ENCODE results near the gene INTS13.
"Not testable (repeated sequence)": the region's sequence is repeated elsewhere in the genome, so short reads cannot be mapped to it uniquely, and the experiment has no call there.

The INTS13 gene

GRCh38 chr12:26929590-26929989, 8.2 kb downstream of the INTS13 start:
- DNase-seq: no peak

GRCh38 chr12:26928661-26929060, 9.1 kb downstream of the INTS13 start:
- DNase-seq: no peak

GRCh38 chr12:26921886-26922285, 15.9 kb downstream of the INTS13 start:
- no peak for DNase-seq

GRCh38 chr12:26919216-26919555, 18.6 kb downstream of the INTS13 start:
- DNase-seq: no peak

GRCh38 chr12:26918321-26919215, 19.2 kb downstream of the INTS13 start:
- DNase-seq: no peak

GRCh38 chr12:26906704-26907103, 31.1 kb downstream of the INTS13 start:
- no peak for DNase-seq

GRCh38 chr12:26906024-26906423, 31.8 kb downstream of the INTS13 start:
- no peak for DNase-seq

GRCh38 chr12:26903396-26903795, 34.4 kb downstream of the INTS13 start:
- DNase-seq: not testable (repeated sequence)

- DNase-seq: no peak
Observed at GRCh38 chr12:26896913-26897312, 40.9 kb downstream of the INTS13 start.

GRCh38 chr12:26895672-26896071, 42.1 kb downstream of the INTS13 start:
- no peak for DNase-seq

- DNase-seq: no peak
Observed at GRCh38 chr12:26891704-26892103, 46.1 kb downstream of the INTS13 start.

GRCh38 chr12:26890784-26891183, 47.0 kb downstream of the INTS13 start:
- no peak for DNase-seq

- DNase-seq: peak; percentile 77
Observed at GRCh38 chr12:26884765-26885576, 52.8 kb downstream of the INTS13 start.

- DNase-seq: no peak
Observed at GRCh38 chr12:26880625-26881024, 57.2 kb downstream of the INTS13 start.

GRCh38 chr12:26878661-26879119, 59.1 kb downstream of the INTS13 start:
- no peak for DNase-seq

GRCh38 chr12:26874501-26875296, 63.1 kb downstream of the INTS13 start:
- DNase-seq: no peak

- DNase-seq: no peak
Observed at GRCh38 chr12:26872625-26873024, 65.2 kb downstream of the INTS13 start.

- no peak for DNase-seq
Observed at GRCh38 chr12:26871985-26872384, 65.8 kb downstream of the INTS13 start.

GRCh38 chr12:26870491-26871419, 67.0 kb downstream of the INTS13 start:
- DNase-seq: no peak

GRCh38 chr12:26869908-26870459, 67.8 kb downstream of the INTS13 start:
- DNase-seq: no peak

GRCh38 chr12:26869104-26869494, 68.7 kb downstream of the INTS13 start:
- no peak for DNase-seq
